Ovary (tissue), 9 donors: ENCODE data around the gene YAP1. TPM values are rescaled to one million over a fixed set of nuclear protein-coding genes. Genes with fewer than 3 reads are reported as not detected.

Experiments used
- DNase-seq, 5 donors: peaks; one replicate each; pipeline ENCODE4 v3.0.0-alpha.2; 2019 to 2020
- H3K27ac ChIP-seq, 2 donors: fragments of 200-600 bp; one replicate each; pipeline versions ENCODE4 v1.5.1 to v1.8.0; 2019 to 2022
- H3K27me3 ChIP-seq: fragments of 200-600 bp; one replicate; pipeline ENCODE4 v1.8.0; 2022
- H3K36me3 ChIP-seq: fragments of 200-600 bp; sonication (generic); one replicate; pipeline ENCODE4 v1.5.1; 2019
- H3K4me1 ChIP-seq: one replicate; pipeline ENCODE4 v1.8.1; 2013; ENCODE audit warnings: mild to moderate bottlenecking, moderate library complexity; ENCODE audit not compliant: insufficient read depth
- H3K4me3 ChIP-seq: fragments of 200-600 bp; sonication (generic); one replicate; pipeline ENCODE4 v1.5.1; 2017
- H3K9me3 ChIP-seq, 2 donors: fragments of 200-600 bp in 1 of 2; sonication (generic) in 1 of 2; one replicate each; pipeline versions ENCODE4 v1.5.1 to v1.8.1; 2013 to 2019; ENCODE audit warnings: mild to moderate bottlenecking in 1 of 2, moderate library complexity in 1 of 2
- EP300 ChIP-seq: sonication (generic); formaldehyde crosslinking; IDR thresholded peaks from one replicate; pipeline ENCODE4 v1.6.1; 2017; ENCODE audit warnings: antibody characterized with exemption
- POLR2A ChIP-seq: fragments of 450-650 bp; IDR thresholded peaks from one replicate; pipeline ENCODE4 v1.6.1; 2017; ENCODE audit warnings: antibody characterized with exemption, mild to moderate bottlenecking, moderate library complexity
- WGBS, 3 donors: extraction: QIAGEN DNeasy Blood & Tissue Kit in 1 of 3; methylation state at CpG; one replicate each; pipeline versions ENCODE4 v1.1.5 to v1.1.7; 2013 to 2017; 5-methylcytosine and 5-hydroxymethylcytosine counted together
- intact Hi-C, 4 donors: fragments of 100-400 bp; cut with DNase I; formaldehyde crosslinking; loops; one replicate each; pipeline versions ENCODE4 v1.11.0 to v1.15.1; 2022 to 2023
- polyA plus RNA-seq, 2 donors: library from polyadenylated mRNA; stranded (reverse); fragments of 200-250 nt in 1 of 2; fragments of 350-450 nt in 1 of 2; fragmentation: Illumina TruSeq in 1 of 2; extraction: RNeasy Lipid Tissue Mini Kit (QIAGEN cat#74804) in 1 of 2; gene quantifications; one replicate each; pipeline ENCODE4 v1.2.3, GENCODE V29; 2013 to 2014
- total RNA-seq, 7 donors: library from RNA; depleted of rRNA in 2 of 7; stranded (reverse); fragments of >200 nt in 2 of 7; fragmentation: NEBNext Ultra II Directional in 3 of 7; extraction: Animal tissue kit (Norgen Biotek cat#: 25700) in 3 of 7; gene quantifications; one replicate each; pipeline versions ENCODE4 v1.1.0 to v1.2.4, GENCODE V29; 2016 to 2023
- TF ChIP-seq, protein P1 (sequence below), 3 donors: fragments of 450-650 bp in 2 of 3; fragments of 200-600 bp in 1 of 3; IDR thresholded peaks; one replicate each; pipeline versions ENCODE4 v1.5.1 to v1.8.0; 2016 to 2022; ENCODE audit warnings: antibody characterized with exemption in 3 of 3, mild to moderate bottlenecking in 1 of 3
- donor health status: DM: no; HTN: no; CAD: no; lungs with moderate emphysema.
- donor health status: DM: no; HTN: no; CAD: no.
- donor health status: Bipolar disorder and iron deficiency.
- donor health status: DM: yes; HTN: yes; CAD: no.
- donor health status: DM: no; HTN: no; CAD: no.
- donor health status: DM: yes; HTN: yes; CAD: no.

Gene YAP1
- total and polyA plus RNA-seq, 9 donors, result 70.3 to 184 (median 147) TPM

DNA sequence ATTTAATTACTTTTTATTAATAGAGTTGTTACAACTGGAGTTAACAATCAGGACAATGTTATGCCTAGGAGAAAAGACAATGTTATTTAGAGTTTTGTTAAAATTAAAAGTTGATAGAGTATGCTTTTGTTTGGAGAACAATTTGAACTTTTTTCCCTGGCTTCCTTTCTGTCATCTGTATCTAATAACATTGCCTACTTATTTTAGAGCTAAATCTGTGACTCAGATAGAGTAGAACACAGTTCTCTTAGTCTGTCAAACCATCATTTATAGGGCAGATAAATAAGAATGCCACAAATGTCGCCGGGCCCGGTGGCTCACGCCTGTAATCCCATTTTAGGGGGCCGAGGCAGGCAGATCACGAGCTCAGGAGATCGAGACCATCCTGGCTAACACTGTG, 28.9 kb upstream of the YAP1 start:
- 89 to 94% (median 90%) methylated on average over 7 of the region's 7 CpGs for WGBS, 3 donors
- Histone ChIP-seq H3K9me3 (no peaks in the 10 kb centered on the region), H3K4me3 (no peak overlapping the region), H3K27ac (no peak overlapping the region), H3K36me3 (no peaks in the 10 kb centered on the region), H3K27me3 (no peaks in the 10 kb centered on the region), H3K4me1 (no peaks in the 10 kb centered on the region)
- no peak for DNase-seq
- intact Hi-C loops, result no loop called here
- TF ChIP-seq POLR2A (no peak), EP300 (no peak)
- TF ChIP-seq, protein P1, sequence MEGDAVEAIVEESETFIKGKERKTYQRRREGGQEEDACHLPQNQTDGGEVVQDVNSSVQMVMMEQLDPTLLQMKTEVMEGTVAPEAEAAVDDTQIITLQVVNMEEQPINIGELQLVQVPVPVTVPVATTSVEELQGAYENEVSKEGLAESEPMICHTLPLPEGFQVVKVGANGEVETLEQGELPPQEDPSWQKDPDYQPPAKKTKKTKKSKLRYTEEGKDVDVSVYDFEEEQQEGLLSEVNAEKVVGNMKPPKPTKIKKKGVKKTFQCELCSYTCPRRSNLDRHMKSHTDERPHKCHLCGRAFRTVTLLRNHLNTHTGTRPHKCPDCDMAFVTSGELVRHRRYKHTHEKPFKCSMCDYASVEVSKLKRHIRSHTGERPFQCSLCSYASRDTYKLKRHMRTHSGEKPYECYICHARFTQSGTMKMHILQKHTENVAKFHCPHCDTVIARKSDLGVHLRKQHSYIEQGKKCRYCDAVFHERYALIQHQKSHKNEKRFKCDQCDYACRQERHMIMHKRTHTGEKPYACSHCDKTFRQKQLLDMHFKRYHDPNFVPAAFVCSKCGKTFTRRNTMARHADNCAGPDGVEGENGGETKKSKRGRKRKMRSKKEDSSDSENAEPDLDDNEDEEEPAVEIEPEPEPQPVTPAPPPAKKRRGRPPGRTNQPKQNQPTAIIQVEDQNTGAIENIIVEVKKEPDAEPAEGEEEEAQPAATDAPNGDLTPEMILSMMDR (IDR thresholded peaks at IDR 0.05), result no peak

DNA sequence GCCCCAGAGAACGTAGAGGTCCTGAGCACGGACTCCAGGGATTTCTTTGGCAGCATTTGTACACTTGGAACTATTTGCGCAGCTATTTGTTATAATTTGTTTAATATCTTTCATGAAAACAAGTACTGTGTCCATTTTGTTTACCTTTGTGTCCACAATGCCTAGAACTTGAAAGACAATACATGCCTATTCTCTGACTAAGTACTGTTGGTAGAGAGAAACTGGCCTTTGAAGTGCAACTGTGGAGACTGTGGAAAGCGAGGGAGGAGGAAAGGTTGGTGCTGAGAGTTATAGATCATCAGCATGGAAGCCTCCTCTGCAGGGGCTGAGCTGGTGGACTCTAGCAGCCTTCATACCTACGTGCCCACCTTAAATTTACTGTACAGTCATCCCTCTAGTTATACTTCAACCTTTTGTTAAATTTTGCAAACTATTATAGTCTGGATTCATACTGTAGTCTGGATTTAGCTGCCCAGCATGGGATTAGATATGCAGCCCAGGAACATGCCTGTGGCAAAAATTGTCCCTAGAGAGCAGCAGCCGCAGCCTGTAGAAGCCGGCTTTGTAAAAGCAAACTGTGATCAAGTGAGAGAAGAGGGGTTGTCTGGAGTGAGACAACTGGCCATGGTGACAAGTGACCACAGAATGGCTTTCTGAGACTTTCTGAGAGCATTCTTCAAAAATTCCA, 24.2 kb upstream of the YAP1 start:
- WGBS, 3 donors, result 85 to 91% (median 87%) methylated on average over 7 of the region's 7 CpGs
- intact Hi-C loops, result no loop called here
- no peak overlapping the region for H3K27ac ChIP-seq

DNA sequence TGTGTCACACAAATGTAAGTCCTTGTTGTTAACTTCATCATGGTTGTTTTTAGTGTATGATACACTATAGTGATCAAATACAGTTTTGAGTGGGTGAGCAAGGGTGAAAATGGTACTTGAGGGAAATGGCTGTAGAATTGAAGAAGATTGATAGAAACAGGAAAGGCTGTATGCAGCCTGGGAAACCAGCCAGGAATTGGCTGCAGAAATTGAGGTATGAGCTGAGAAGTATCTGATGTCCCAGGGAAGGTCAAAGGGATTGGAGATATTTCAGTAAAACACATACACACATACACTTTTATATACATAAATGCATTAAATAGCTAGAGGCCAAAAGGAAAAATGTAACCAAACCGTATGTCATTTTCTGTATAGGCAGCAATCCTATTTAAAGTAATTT, 13.1 kb upstream of the YAP1 start:
- TF ChIP-seq, protein P1 (IDR thresholded peaks at IDR 0.05), result no peak
- TF ChIP-seq EP300, result no peak
- Histone ChIP-seq H3K27me3 (no peaks in the 10 kb centered on the region), H3K27ac (no peak overlapping the region), H3K36me3 (no peaks in the 10 kb centered on the region), H3K4me1 (no peaks in the 10 kb centered on the region), H3K4me3 (no peak overlapping the region), H3K9me3 (no peaks in the 10 kb centered on the region)
- intact Hi-C loops, result no loop called here
- DNase-seq, result no peak
- 91 to 100% (median 93%) methylated on average over 1 of the region's 1 CpG for WGBS, 3 donors

More for the DNA sequence above, 24.2 kb upstream of the YAP1 start:
- no peaks in the 10 kb centered on the region for H3K36me3 ChIP-seq
- H3K9me3 ChIP-seq, result no peaks in the 10 kb centered on the region
- TF ChIP-seq EP300, result no peak
- TF ChIP-seq, protein P1 (IDR thresholded peaks at IDR 0.05), result no peak
- no peak for TF ChIP-seq POLR2A
- no peak for DNase-seq
- H3K4me3 ChIP-seq, result no peak overlapping the region
- no peaks in the 10 kb centered on the region for H3K4me1 ChIP-seq
- no peaks in the 10 kb centered on the region for H3K27me3 ChIP-seq

DNA sequence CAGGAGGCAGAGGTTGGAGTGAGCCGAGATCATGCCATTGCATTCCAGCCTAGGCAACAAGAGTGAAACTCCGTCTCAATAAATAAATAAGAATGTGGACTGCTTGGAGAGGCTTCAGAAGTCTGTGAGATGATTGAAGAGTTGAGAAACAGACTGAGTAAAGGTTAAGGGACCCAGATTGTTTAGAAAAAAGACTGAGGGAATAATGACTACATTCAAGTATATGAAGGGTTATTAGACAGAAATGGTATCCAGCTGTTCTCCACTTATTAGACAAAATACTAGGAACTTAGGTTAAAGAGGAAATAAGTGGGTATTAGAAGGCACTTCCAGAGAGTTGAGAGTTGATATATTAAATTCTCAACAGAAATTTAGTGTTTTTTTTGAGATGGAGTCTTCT, 10.5 kb upstream of the YAP1 start:
- no peaks in the 10 kb centered on the region for H3K27me3 ChIP-seq
- no peaks in the 10 kb centered on the region for H3K9me3 ChIP-seq
- no peaks in the 10 kb centered on the region for H3K4me1 ChIP-seq
- 92 to 98% (median 93%) methylated on average over 2 of the region's 2 CpGs for WGBS, 3 donors
- H3K36me3 ChIP-seq, result no peaks in the 10 kb centered on the region
- no peak overlapping the region for H3K4me3 ChIP-seq
- intact Hi-C loops, result loop anchor here in 1 of 4 donors (10.0 kb wide), 1 partner anchor 185 kb away; no protein-coding TSS in a partner anchor
- no peak for TF ChIP-seq POLR2A
- TF ChIP-seq, protein P1 (IDR thresholded peaks at IDR 0.05), result no peak
- TF ChIP-seq EP300, result no peak
- DNase-seq, result no peak
- H3K27ac ChIP-seq, result no peak overlapping the region
